Fibroblast of lung (primary cell): ENCODE results near the gene TEKT3.

Experiments
- EZH2 ChIP-seq: IDR thresholded peaks from 2 replicates; pipeline ENCODE4 v1.5.1; 2012; ENCODE audit warnings: low read length, control low read depth, mild to moderate bottlenecking; ENCODE audit errors: missing control alignments
- TF ChIP-seq, protein P1 (sequence below), 2 donors: IDR thresholded peaks in 1 of 2; conservative IDR thresholded peaks in 1 of 2; 1 replicate in 1 of 2; 2 replicates in 1 of 2; pipeline ENCODE4 v1.5.1; 2011 to 2012; ENCODE audit warnings: low read length in 2 of 2, control low read depth in 1 of 2, inconsistent platforms in 1 of 2, low read depth in 1 of 2, mild to moderate bottlenecking in 1 of 2

DNA sequence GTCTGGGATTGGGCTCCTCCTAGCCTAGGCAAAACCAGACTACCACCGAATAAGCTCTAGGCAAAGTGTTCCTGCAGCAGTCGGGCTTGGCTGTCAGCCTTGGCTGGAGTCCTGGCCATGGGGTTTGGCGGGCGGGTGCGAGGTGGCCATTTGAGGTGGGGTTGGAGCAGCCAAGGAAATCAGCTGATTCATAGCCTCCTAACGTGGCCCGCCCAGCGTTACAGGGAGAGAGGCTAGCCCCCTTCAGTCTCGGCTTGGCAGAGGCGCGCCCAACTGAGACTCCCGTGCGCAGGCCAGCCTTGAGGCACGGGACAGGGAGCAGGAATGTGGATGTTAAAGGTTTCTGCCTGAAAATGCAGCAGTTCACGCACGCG lies 78.2 kb downstream of the TEKT3 start:
- TF ChIP-seq, protein P1, sequence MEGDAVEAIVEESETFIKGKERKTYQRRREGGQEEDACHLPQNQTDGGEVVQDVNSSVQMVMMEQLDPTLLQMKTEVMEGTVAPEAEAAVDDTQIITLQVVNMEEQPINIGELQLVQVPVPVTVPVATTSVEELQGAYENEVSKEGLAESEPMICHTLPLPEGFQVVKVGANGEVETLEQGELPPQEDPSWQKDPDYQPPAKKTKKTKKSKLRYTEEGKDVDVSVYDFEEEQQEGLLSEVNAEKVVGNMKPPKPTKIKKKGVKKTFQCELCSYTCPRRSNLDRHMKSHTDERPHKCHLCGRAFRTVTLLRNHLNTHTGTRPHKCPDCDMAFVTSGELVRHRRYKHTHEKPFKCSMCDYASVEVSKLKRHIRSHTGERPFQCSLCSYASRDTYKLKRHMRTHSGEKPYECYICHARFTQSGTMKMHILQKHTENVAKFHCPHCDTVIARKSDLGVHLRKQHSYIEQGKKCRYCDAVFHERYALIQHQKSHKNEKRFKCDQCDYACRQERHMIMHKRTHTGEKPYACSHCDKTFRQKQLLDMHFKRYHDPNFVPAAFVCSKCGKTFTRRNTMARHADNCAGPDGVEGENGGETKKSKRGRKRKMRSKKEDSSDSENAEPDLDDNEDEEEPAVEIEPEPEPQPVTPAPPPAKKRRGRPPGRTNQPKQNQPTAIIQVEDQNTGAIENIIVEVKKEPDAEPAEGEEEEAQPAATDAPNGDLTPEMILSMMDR (conservative IDR thresholded peaks at IDR 0.05 in 1 of 2, IDR thresholded peaks at IDR 0.05 in 1 of 2; ENCODE audit: low read depth in 1 of 2, low read length in 2 of 2) = no peak
- TF ChIP-seq EZH2 = no peak
